DOHH2 (cell line): ENCODE results near the gene MAGI1.

ENCODE experiments used
- EZH2phosphoT487 ChIP-seq: fragments of 200-600 bp; sonication (generic); IDR thresholded peaks from 2 replicates; pipeline ENCODE4 v1.6.1; 2017; ENCODE audit warnings: borderline replicate concordance, mild to moderate bottlenecking, antibody characterized with exemption, low read length, moderate library complexity, mixed read lengths
- TF ChIP-seq, protein P1 (sequence below): fragments of 200-600 bp; sonication (generic); IDR thresholded peaks from one replicate; pipeline ENCODE4 v1.5.1; 2014; ENCODE audit warnings: antibody characterized with exemption, mild to moderate bottlenecking, low read depth, low read length; ENCODE audit not compliant: poor library complexity, severe bottlenecking

DNA sequence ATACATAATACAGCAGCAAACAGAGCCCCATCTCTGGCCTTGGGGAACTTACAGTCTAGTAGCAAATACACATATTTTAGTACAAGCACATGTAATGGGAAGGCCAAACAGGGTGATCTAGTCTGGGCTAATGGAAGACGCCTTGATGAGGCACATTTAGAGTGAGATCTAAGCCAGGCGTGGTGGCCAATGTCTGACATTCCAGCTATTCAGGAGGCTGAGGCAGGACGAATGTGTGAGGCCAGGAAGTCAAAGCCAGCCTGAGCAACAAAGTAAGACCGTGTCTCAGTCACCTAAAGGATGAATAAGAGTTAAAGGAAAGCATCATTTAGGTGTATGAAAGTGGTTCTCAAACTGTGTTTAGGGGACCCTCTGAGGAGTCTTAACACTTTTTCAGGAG is 291.9 kb downstream of the MAGI1 start:
- TF ChIP-seq, protein P1, sequence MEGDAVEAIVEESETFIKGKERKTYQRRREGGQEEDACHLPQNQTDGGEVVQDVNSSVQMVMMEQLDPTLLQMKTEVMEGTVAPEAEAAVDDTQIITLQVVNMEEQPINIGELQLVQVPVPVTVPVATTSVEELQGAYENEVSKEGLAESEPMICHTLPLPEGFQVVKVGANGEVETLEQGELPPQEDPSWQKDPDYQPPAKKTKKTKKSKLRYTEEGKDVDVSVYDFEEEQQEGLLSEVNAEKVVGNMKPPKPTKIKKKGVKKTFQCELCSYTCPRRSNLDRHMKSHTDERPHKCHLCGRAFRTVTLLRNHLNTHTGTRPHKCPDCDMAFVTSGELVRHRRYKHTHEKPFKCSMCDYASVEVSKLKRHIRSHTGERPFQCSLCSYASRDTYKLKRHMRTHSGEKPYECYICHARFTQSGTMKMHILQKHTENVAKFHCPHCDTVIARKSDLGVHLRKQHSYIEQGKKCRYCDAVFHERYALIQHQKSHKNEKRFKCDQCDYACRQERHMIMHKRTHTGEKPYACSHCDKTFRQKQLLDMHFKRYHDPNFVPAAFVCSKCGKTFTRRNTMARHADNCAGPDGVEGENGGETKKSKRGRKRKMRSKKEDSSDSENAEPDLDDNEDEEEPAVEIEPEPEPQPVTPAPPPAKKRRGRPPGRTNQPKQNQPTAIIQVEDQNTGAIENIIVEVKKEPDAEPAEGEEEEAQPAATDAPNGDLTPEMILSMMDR: no peak
- no peak for TF ChIP-seq EZH2phosphoT487
